NCI-H2081 treated with DMSO at 0.1 percent for 48 hours (cell line): ENCODE measurements around the gene NCAM1.

Experiments
- DNase-seq: peaks from one replicate; lab custom pipeline; 2025; lab: John Stamatoyannopoulos, UW

NCAM1 gene

DNA sequence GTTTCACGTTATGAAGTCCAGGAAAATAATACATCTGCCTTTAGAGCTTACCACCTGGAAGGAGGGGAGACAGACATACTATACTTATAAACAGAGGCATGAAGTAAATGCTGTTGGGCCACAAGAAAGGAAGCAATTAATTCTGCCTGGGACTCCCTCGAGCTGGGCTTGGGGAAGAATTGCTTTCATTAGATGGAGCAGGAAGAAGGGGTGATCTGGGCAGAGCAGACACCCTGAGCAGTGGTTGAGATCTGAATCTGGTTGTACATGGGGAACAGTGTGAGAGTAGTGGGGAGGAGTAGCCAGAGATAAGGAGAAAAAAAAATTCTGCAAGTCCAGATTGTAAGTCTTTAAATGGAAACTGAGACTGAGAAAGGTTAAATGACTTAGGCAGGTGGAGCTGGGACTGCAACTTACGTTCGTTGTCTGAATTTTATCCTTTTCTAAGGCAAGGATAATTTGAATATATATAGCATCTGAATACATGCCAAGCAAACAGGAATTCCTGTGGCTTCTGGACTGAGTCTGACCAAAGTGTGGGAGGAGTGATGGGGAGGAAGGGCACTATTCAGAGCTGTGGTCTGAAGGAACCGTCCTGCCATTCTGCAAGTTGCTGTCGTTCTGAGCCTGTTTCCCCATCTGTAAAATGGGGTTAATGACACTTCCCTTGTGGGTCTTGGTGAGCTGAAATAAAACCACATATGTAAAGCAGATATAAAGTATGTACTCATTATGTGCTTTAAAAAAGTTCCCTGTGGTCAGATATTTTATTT is 7.9 kb downstream of the NCAM1 start:
- no peak for DNase-seq

DNA sequence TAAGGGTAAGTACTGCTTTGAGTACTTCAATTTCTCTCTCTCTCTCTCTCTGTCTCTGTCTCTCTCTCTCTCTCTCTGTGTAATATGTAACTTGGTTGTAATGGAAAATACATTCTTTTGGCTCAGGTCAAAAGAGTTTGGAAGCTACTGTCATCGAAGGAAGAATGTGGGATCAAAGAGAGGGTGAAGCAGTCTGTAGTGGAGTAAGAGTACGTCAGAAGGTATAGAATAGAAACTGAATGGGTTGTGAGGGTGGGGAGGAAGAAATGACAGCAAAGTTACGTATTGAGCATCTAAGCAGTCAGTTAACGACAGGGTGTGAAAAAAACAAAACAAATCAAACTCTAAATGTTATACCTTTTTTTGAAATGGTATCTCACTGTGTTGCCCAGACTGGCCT is 10.0 kb downstream of the NCAM1 start:
- no peak for DNase-seq

DNA sequence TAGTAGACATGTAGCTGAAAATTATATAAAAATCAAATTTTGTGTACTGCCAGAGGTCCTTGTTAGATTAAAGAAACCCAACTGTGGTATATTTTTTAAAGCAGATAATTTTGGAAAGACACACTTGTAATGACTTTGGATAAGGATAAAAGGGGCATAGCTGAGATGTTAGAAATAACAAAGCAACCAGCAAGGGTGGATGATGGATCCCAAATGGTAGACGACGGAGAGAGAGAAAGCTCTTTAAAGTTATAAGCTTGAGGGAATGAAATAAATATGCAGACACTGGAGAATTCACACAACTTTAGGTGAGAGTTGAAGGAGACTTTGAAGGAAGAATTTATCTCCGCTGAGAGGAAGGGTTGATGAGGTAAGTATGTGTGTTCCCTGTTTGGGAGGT is 10.6 kb downstream of the NCAM1 start:
- DNase-seq: no peak

GRCh38 chr11:112972399-112973145 is 11.4 kb downstream of the NCAM1 start:
- DNase-seq: no peak

DNA sequence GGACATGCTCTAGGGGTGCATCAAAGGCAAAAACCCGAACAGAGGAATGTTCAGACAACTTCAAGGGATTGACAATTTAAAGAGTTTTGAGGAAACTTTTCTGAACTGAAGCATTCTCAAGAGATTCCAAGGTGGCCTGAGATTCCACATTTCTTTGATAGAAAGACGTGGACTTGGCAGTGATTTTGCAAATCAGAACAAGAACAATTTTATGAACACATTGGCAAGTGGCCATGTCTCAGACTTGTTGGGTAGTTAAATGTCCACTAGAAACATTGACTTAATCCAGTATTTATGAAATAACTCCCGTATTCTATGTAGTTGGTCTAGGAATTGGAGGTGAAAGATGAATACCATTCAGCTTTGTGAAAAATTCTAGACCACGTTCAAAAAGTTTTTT is 13.8 kb downstream of the NCAM1 start:
- DNase-seq: no peak

GRCh38 chr11:112975493-112975892 is 14.3 kb downstream of the NCAM1 start:
- no peak for DNase-seq

DNA sequence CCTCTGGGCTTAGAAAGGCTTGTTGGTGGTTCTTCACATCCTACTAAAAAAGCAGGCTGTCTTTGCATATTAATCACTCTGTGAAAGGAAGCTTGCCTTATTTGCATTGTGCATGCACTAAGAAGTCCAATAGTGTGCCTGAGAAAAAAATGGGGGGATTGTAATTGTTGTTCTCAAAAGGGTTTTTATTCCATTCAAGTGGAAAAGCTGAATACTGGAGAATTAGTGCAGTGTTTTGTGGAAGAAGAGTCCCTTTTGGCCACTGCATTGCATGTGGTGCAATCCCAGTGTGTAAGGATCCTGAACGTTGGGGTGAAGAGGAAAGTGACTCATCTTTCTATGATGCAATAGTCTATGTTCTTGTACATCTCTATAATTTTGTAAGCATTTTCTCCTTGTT is 16.5 kb downstream of the NCAM1 start:
- no peak for DNase-seq

- peak; percentile 80 for DNase-seq
Measured at GRCh38 chr11:112983887-112984286, 22.7 kb downstream of the NCAM1 start.

GRCh38 chr11:112989198-112989597 is 28.0 kb downstream of the NCAM1 start:
- DNase-seq: no peak

GRCh38 chr11:112993808-112994207 is 32.6 kb downstream of the NCAM1 start:
- DNase-seq: no peak

DNA sequence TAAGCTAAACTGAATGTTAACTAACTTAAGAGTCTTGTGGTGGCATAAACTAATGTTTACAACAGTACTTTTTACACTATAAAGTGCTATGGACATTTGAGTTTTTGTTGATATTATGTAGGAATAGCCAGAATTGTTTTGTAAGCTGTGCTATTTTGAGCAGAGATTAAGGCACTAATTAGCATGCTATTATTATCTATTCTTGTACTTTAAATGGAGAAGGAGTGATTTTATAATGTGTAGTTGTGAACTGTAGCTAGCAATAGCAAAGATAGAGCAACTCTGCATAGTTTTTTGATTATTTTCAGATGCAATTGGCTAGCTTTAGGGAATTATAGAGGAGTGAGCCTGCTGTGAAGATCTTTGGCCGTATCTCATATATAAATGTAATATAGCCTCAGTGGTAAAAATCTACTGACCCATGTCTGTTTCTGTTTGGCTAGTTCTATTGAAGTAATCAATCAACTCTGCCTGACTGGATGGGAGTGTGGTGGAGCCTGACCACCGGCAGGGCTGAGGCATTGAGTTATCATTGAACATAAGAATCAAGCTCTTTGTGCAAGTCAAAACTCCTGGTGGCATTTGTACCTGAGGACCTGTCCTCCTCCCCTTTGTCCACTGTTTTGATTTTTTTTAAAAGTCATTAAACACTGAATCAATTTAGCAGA is 34.3 kb downstream of the NCAM1 start:
- DNase-seq: no peak

DNA sequence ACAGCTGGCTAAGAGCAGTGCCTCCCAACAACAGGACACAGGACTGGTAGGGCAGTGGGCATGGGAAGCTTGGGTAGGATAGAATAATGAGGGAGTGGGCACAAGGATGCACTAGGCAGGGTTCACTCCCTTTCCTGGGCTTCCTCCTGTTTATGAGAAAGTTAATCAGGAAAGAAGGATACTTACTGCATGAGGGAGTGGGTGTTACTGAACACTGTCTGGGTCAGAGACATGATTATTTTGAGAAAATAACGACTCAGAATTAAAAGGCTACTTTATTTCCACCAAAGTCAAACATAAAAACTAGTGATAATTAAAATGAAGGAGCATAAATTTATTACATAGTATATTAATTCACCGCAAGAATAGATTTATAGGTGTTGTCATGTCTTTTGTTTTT is 35.8 kb downstream of the NCAM1 start:
- no peak for DNase-seq

DNA sequence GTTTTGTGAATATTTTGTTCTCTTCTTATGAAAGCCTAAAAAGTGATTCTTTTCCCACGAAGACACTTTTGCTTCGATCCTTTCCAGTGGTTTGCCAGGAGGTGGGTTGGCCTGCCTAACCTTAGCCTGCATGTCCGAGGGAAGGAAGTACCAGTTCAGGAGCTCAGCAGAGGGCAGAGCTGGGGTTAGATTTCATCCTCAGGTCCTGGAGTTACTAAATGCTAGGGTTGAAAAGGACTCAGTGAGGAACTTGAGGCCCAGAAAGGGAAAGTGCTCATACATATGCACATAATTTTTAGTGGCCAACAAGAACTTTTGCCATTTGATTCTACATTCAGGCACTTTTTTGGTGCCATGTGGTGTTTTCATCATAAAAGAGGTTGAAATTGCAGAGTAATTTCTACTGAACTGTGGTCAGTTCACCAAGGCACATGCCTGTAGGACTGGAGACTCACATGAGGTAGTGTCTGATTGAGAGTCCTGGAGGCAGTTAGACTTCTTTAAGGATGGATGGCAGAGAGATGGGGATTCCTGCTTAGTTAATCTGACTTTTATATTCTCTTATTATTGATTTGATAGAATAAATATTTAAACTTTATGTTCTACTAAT is 36.7 kb downstream of the NCAM1 start:
- DNase-seq: no peak

GRCh38 chr11:112999520-112999919 is 38.3 kb downstream of the NCAM1 start:
- DNase-seq: peak; percentile 61

GRCh38 chr11:113001709-113002108 is 40.5 kb downstream of the NCAM1 start:
- DNase-seq: peak; percentile 77

GRCh38 chr11:113006896-113007445 is 45.8 kb downstream of the NCAM1 start:
- DNase-seq: no peak

DNA sequence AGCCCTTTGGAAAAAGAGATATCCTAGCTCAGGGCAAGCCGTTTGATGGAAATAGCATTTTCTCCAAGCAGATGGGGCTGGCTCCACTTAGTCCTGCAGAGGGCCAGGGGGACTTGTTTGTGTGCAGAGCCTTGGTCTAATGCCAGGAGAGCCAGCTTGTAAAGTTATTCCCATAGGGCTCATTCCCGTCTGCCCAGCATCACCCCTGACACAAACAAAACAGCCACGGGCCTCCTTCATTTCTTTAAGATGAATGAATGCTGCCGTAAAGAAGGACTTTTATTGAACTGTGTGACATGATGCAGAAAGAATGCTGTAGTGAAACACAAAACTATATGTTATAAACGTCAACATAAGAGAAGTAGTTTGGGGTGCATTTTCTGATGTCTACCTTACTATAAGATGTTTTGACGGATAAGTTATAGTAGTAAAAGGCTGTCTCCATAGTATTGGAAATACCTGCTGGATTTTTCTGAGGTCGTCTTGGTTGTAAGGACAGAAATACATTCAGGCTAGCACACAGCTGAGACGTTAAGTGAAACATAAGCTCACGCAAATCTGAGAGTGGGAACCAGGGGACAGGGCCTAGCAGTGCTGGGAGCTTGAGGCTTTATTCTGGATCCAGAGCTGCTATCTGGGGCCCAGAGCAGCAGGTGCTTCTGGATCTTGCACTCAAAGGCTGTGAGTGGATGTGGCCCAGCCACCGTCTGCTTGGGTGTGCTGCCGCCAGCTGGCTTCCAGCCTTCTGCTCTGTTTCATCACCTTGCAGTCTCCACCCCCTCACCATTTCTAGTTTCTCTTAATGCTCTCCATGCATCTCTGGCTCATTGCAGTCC is 53.3 kb downstream of the NCAM1 start:
- DNase-seq: peak; percentile 52

- DNase-seq: no peak
Measured at GRCh38 chr11:113015098-113015455, 53.9 kb downstream of the NCAM1 start.

DNA sequence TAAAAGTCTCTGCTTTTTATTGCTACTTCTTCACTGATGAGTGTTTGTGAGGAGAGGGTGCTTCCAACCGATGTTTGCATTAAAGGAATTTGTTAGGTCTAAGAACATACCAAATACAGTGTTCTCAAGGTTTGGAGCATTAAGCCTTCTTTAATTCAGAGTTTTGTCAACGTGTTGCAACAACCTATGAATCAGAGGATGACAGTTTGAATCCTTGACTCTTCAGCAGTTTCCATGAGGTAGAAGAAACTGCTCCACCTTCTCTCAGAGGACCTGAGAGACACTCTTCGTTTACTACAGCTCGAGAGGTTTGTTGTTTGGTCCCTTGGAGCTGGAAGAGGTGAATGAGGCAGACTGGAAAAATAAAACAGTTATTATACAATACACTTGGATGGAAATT is 55.7 kb downstream of the NCAM1 start:
- DNase-seq: no peak

GRCh38 chr11:113018913-113019312 is 57.7 kb downstream of the NCAM1 start:
- DNase-seq: no peak

DNA sequence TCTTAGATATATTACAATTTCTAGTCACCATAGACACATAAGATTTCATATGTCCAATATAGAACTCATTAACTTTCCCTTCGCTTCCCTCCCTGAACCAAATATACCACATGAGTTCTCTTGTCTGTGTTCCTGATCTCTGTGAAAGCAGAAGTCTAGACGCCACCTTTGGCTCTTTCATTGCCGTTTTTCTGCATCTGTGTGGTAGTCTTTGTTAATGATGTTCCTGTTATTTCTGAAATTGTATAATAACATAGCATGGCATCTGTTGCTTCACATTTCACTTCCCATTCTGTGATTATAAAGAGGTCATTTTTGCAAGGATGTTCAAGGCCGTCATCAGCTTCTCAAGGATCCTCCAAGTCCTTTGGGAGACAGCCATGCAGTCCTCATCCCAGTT is 58.5 kb downstream of the NCAM1 start:
- no peak for DNase-seq
